ENCODE data around the gene ZNF736.
"Not testable (repeated sequence)": the region's sequence is repeated elsewhere in the genome, so short reads cannot be mapped to it uniquely, and the experiment has no call there.

- not testable (repeated sequence) for TF ChIP-seq CTCF, POLR2A (IDR thresholded peaks at IDR 0.05)
These were observed 35.0 kb downstream of the ZNF736 start for GRCh38 chr7:64348713-64349210.

All from adrenal gland (tissue), 5 donors.